Cardiac muscle cell (in vitro differentiated cells and primary cell): ENCODE measurements around the gene IRAK1. TPM values are rescaled to one million over a fixed set of nuclear protein-coding genes. Genes with fewer than 3 reads are reported as not detected.

Source experiments
- DNase-seq, 2 donors: peaks; one replicate each; pipeline versions ENCODE4 v3.0.0 to v3.0.0-alpha.2; 2010 to 2017; ENCODE audit warnings: low read depth in 1 of 2, low spot score in 1 of 2
- H3K27ac ChIP-seq: fragments of 200-600 bp; sonication (generic); 2 replicates; pipeline ENCODE4 v1.5.1; 2016
- H3K27me3 ChIP-seq: fragments of 200-600 bp; sonication (generic); 2 replicates; pipeline ENCODE4 v1.6.0; 2016; ENCODE audit warnings: control low read depth
- H3K36me3 ChIP-seq: fragments of 200-600 bp; sonication (generic); 2 replicates; pipeline ENCODE4 v1.5.1; 2016; ENCODE audit warnings: control low read depth
- H3K4me1 ChIP-seq: fragments of 200-600 bp; sonication (generic); 2 replicates; pipeline ENCODE4 v1.8.1; 2017; ENCODE audit warnings: low read depth, mild to moderate bottlenecking, mixed run types
- H3K4me3 ChIP-seq: fragments of 200-600 bp; sonication (generic); 2 replicates; pipeline ENCODE4 v1.5.1; 2016; ENCODE audit warnings: mild to moderate bottlenecking
- H3K9me3 ChIP-seq: fragments of 200-600 bp; sonication (generic); 2 replicates; pipeline ENCODE4 v1.5.1; 2017; ENCODE audit warnings: low read depth, mild to moderate bottlenecking, control low read depth
- CTCF ChIP-seq: IDR thresholded peaks from 2 replicates; pipeline ENCODE4 v1.5.1; 2012; ENCODE audit warnings: low read depth, mild to moderate bottlenecking, low read length
- polyA plus RNA-seq: library from polyadenylated mRNA; unstranded; fragments of >200 nt; fragmentation: Nextera tagmentation; extraction: Ambion mirVana; gene quantifications from 2 replicates; pipeline ENCODE4 v1.2.1, GENCODE V29; 2016
- total RNA-seq: library from RNA; depleted of rRNA; stranded (reverse); fragments of >200 nt; gene quantifications from 2 replicates; pipeline ENCODE4 v1.2.3, GENCODE V29; 2016

Gene IRAK1
- total and polyA plus RNA-seq, 2 experiments from 2014 or later: 22.7 to 31.1 TPM

GRCh38 chrX:154051201-154051810 lies 31.6 kb upstream of the IRAK1 start:
- Histone ChIP-seq H3K9me3 (no peaks in the 10 kb centered on the region), H3K27me3 (no peaks in the 10 kb centered on the region), H3K36me3 (no peaks in the 10 kb centered on the region), H3K27ac (no peak overlapping the region), H3K4me3 (no peak overlapping the region), H3K4me1 (peaks cover 4% of the 10 kb centered on the region)
- TF ChIP-seq CTCF: peak; percentile 66
- DNase-seq: peak; percentile 62 to 73

- DNase-seq: no peak
- no peak overlapping the region for H3K27ac ChIP-seq
- no peak for TF ChIP-seq CTCF
- H3K4me3 ChIP-seq: no peak overlapping the region
- peaks cover 8% of the 10 kb centered on the region for H3K4me1 ChIP-seq
- H3K36me3 ChIP-seq: no peaks in the 10 kb centered on the region
- H3K9me3 ChIP-seq: no peaks in the 10 kb centered on the region
- no peaks in the 10 kb centered on the region for H3K27me3 ChIP-seq
These were observed 30.4 kb upstream of the IRAK1 start for GRCh38 chrX:154050113-154050495.

GRCh38 chrX:154049209-154050112 lies 29.8 kb upstream of the IRAK1 start:
- TF ChIP-seq CTCF: no peak
- H3K27ac ChIP-seq: no peak overlapping the region
- no peak overlapping the region for H3K4me3 ChIP-seq
- peaks cover 9% of the 10 kb centered on the region for H3K4me1 ChIP-seq
- no peaks in the 10 kb centered on the region for H3K27me3 ChIP-seq
- DNase-seq: no peak
- no peaks in the 10 kb centered on the region for H3K9me3 ChIP-seq
- no peaks in the 10 kb centered on the region for H3K36me3 ChIP-seq

DNA sequence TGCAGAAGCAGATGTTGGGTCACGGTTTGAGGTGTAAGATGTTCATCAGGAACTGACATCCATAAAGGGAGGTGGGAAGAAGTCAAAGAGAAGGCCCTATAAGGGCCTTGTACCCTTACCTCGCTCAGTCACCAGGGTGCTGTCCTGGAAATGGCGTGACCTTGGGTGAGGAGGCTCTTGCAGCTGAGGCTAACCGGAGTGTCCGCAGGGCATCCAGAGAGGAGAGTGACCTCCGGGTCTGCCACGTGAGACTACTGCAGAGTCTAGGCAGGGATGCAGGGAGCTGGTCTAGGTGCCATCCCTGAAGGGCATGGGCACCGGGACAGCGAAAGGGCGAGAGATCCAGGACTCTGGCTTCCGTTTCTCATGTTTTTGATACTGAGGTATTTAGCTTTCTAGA lies 28.7 kb upstream of the IRAK1 start:
- Histone ChIP-seq H3K4me3 (no peak overlapping the region), H3K27ac (no peak overlapping the region), H3K9me3 (no peaks in the 10 kb centered on the region), H3K27me3 (no peaks in the 10 kb centered on the region), H3K4me1 (peaks cover 14% of the 10 kb centered on the region), H3K36me3 (no peaks in the 10 kb centered on the region)
- no peak for DNase-seq
- TF ChIP-seq CTCF: no peak

GRCh38 chrX:154046940-154047610 lies 27.4 kb upstream of the IRAK1 start:
- H3K27ac ChIP-seq: no peak overlapping the region
- no peak overlapping the region for H3K4me3 ChIP-seq
- TF ChIP-seq CTCF: no peak
- DNase-seq: peak in 1 of 2 donors; percentile 67
- no peaks in the 10 kb centered on the region for H3K27me3 ChIP-seq
- no peaks in the 10 kb centered on the region for H3K36me3 ChIP-seq
- H3K9me3 ChIP-seq: no peaks in the 10 kb centered on the region
- H3K4me1 ChIP-seq: peaks cover 14% of the 10 kb centered on the region
